ENCODE data around the gene AANAT. TPM values are rescaled to one million over a fixed set of nuclear protein-coding genes. Genes with fewer than 3 reads are reported as not detected.

AANAT gene
- total RNA-seq, 1 experiment from 2014 or later, result not detected

DNA sequence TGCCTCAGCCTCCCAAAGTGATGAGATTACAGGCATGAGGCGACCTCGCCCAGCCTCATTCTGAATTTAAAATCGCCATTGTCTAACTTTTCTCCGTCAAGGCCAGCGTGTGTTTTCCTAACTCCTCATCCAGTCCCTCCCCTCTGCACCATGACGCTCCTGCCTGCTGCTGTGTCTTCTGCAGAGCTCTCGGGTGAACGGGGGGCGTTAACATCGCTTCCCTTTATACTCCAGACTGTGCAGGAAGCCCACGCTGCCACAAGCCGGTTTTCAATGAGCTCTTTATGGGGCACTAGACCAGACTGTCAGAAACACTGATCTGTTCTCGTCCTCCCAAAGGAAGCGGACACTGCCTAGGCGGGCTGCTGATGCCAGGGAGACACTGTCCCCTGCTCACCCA, 13.2 kb downstream of the AANAT start (continued):
- TF ChIP-seq, protein P1, sequence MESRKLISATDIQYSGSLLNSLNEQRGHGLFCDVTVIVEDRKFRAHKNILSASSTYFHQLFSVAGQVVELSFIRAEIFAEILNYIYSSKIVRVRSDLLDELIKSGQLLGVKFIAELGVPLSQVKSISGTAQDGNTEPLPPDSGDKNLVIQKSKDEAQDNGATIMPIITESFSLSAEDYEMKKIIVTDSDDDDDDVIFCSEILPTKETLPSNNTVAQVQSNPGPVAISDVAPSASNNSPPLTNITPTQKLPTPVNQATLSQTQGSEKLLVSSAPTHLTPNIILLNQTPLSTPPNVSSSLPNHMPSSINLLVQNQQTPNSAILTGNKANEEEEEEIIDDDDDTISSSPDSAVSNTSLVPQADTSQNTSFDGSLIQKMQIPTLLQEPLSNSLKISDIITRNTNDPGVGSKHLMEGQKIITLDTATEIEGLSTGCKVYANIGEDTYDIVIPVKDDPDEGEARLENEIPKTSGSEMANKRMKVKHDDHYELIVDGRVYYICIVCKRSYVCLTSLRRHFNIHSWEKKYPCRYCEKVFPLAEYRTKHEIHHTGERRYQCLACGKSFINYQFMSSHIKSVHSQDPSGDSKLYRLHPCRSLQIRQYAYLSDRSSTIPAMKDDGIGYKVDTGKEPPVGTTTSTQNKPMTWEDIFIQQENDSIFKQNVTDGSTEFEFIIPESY (IDR thresholded peaks at IDR 0.05; ENCODE audit: extremely low read depth, insufficient replicate concordance, low read length), result no peak
- TF ChIP-seq TCF7L2 (IDR thresholded peaks at IDR 0.05; ENCODE audit: borderline replicate concordance, extremely low read depth, insufficient read depth, insufficient read length), result no peak
- TF ChIP-seq, protein P2, sequence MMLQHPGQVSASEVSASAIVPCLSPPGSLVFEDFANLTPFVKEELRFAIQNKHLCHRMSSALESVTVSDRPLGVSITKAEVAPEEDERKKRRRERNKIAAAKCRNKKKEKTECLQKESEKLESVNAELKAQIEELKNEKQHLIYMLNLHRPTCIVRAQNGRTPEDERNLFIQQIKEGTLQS (IDR thresholded peaks at IDR 0.05), result no peak
- TF ChIP-seq EZH2phosphoT487 (IDR thresholded peaks at IDR 0.05; ENCODE audit: borderline replicate concordance), result no peak
- TF ChIP-seq CEBPB (IDR thresholded peaks at IDR 0.05; ENCODE audit: low read depth), result no peak
- TF ChIP-seq EGR1 (IDR thresholded peaks at IDR 0.05; ENCODE audit: low read depth), result no peak
- TF ChIP-seq CBX3 (IDR thresholded peaks at IDR 0.05; ENCODE audit: low read depth), result no peak

DNA sequence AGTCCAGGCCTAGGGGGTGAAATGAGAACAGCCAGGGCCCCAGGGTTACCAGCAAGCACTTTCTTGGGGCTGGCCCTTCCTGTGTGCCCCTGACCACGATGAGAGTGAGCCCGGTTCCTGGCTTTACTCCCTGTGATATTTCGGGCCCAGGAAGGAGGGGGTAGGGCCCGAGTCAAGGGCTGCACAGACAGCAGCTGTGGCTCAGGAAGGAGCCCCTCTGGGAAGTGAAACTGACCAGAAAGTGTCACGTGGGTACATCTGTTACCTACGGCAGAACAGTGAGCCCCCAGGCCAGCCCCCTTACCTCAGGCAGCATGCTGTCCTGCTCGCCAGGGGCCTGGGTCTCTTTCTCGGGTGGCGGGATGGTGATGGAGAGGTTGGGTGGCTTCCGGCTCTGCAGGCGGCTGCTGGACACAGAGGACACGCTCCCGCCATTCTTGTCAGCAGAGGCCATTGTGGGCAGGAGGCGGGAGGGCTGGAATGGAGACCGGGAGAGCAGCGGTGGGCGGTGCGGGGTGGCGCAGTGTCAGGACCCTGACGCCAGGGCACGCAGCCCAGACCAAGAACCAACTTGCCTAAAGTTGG, 13.8 kb downstream of the AANAT start:
- ChIA-PET CTCF (no interaction called here), RAD21 (ENCODE audit: low non-redundant PET in 1 of 2, low total read pairs in 2 of 2, uncharacterized antibody in 2 of 2, unreplicated experiment in 2 of 2) (no interaction called here), POLR2A (no interaction called here)
- no peaks in the 10 kb centered on the region for H3K9me2 ChIP-seq (ENCODE audit: insufficient read depth)
- intact Hi-C loops (cut with micrococcal nuclease), result no loop called here
- ATAC-seq (no peak), DNase-seq (ENCODE audit: low read depth, low spot score) (no peak)
- H2AFZ ChIP-seq (ENCODE audit: low read depth, low read length, poor library complexity, severe bottlenecking), result no peak overlapping the region
- no peaks in the 10 kb centered on the region for H4K20me1 ChIP-seq (ENCODE audit: insufficient read depth)
- H3K79me2 ChIP-seq (ENCODE audit: insufficient read depth, low read length), result no peaks in the 10 kb centered on the region
- no peaks in the 10 kb centered on the region for H3K9me3 ChIP-seq (ENCODE audit: control insufficient read depth in 1 of 2, insufficient read depth in 1 of 2, low read depth in 1 of 2, low read length in 2 of 2)
- no peak overlapping the region for H3K27ac ChIP-seq (ENCODE audit: low read depth, low read length)
- H3K4me1 ChIP-seq (ENCODE audit: control insufficient read depth in 1 of 2, insufficient read depth in 2 of 2, low read length in 2 of 2), result peaks cover 19 to 28% of the 10 kb centered on the region in 2 experiments
- BruUV-seq (replicated peaks), result no TSS peak
- no peaks in the 10 kb centered on the region for H3K27me3 ChIP-seq (ENCODE audit: insufficient read depth, low read length)
- H3K9ac ChIP-seq (ENCODE audit: low read length), result no peak overlapping the region
- H3K36me3 ChIP-seq (ENCODE audit: control insufficient read depth in 1 of 2, insufficient read depth in 2 of 2, low read length in 2 of 2), result peaks cover 6 to 9% of the 10 kb centered on the region in 2 experiments; a peak in 2 of 4 replicates
- no peak overlapping the region for H3K4me3 ChIP-seq (replicated peaks in 1 of 2; ENCODE audit: low read depth in 1 of 2, low read length in 2 of 2)
- H3K4me2 ChIP-seq (ENCODE audit: low read length), result no peak overlapping the region
- no peak for TF ChIP-seq YY1 (IDR thresholded peaks at IDR 0.05; ENCODE audit: extremely low read depth, insufficient replicate concordance, low read depth, low read length)
- TF ChIP-seq ZNF274 (IDR thresholded peaks at IDR 0.05; ENCODE audit: low read depth, low read length), result no peak
- no peak for TF ChIP-seq SP1 (IDR thresholded peaks at IDR 0.05; ENCODE audit: low read depth)
- no peak for TF ChIP-seq JUND (IDR thresholded peaks at IDR 0.05)
- TF ChIP-seq, protein P3, sequence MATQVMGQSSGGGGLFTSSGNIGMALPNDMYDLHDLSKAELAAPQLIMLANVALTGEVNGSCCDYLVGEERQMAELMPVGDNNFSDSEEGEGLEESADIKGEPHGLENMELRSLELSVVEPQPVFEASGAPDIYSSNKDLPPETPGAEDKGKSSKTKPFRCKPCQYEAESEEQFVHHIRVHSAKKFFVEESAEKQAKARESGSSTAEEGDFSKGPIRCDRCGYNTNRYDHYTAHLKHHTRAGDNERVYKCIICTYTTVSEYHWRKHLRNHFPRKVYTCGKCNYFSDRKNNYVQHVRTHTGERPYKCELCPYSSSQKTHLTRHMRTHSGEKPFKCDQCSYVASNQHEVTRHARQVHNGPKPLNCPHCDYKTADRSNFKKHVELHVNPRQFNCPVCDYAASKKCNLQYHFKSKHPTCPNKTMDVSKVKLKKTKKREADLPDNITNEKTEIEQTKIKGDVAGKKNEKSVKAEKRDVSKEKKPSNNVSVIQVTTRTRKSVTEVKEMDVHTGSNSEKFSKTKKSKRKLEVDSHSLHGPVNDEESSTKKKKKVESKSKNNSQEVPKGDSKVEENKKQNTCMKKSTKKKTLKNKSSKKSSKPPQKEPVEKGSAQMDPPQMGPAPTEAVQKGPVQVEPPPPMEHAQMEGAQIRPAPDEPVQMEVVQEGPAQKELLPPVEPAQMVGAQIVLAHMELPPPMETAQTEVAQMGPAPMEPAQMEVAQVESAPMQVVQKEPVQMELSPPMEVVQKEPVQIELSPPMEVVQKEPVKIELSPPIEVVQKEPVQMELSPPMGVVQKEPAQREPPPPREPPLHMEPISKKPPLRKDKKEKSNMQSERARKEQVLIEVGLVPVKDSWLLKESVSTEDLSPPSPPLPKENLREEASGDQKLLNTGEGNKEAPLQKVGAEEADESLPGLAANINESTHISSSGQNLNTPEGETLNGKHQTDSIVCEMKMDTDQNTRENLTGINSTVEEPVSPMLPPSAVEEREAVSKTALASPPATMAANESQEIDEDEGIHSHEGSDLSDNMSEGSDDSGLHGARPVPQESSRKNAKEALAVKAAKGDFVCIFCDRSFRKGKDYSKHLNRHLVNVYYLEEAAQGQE (IDR thresholded peaks at IDR 0.05; ENCODE audit: low read depth), result no peak
- TF ChIP-seq CEBPB (IDR thresholded peaks at IDR 0.05; ENCODE audit: low read depth), result no peak
- TF ChIP-seq EGR1 (IDR thresholded peaks at IDR 0.05; ENCODE audit: low read depth), result no peak
- no peak for TF ChIP-seq SRF (IDR thresholded peaks at IDR 0.05; ENCODE audit: low read depth)
- TF ChIP-seq SIN3A (IDR thresholded peaks at IDR 0.05; ENCODE audit: low read depth), result no peak
- TF ChIP-seq ELF1 (IDR thresholded peaks at IDR 0.05; ENCODE audit: borderline replicate concordance, low read depth), result no peak
- TF ChIP-seq, protein P1 (IDR thresholded peaks at IDR 0.05; ENCODE audit: extremely low read depth, insufficient replicate concordance, low read length), result no peak
- no peak for TF ChIP-seq EZH2 (IDR thresholded peaks at IDR 0.05)
- no peak for TF ChIP-seq POLR2A (IDR thresholded peaks at IDR 0.05; ENCODE audit: borderline replicate concordance, extremely low read depth, insufficient read depth, insufficient read length)
- TF ChIP-seq, protein P4, sequence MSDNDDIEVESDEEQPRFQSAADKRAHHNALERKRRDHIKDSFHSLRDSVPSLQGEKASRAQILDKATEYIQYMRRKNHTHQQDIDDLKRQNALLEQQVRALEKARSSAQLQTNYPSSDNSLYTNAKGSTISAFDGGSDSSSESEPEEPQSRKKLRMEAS (IDR thresholded peaks at IDR 0.05), result no peak
